GM12872 (cell line): ENCODE results near the gene XIRP2.

Experiments used
- CTCF ChIP-seq: IDR thresholded peaks from 3 replicates; pipeline ENCODE4 v1.5.1; 2011; ENCODE audit warnings: low read depth, mild to moderate bottlenecking, low read length, moderate library complexity; ENCODE audit not compliant: insufficient read depth

XIRP2 gene

GRCh38 chr2:167294776-167295140, 406.5 kb downstream of the XIRP2 start:
- TF ChIP-seq CTCF = no peak

- no peak for TF ChIP-seq CTCF
These were observed 409.0 kb downstream of the XIRP2 start for GRCh38 chr2:167297292-167297691.

- TF ChIP-seq CTCF = no peak
These were observed 409.7 kb downstream of the XIRP2 start for GRCh38 chr2:167298017-167298416.
